H1 (cell line): Measurements from ENCODE around the gene KIF5C. TPM values are rescaled to one million over a fixed set of nuclear protein-coding genes. Genes with fewer than 3 reads are reported as not detected.
A peak's percentile ranks its signal among the peaks of the same experiment; 100 is the strongest.

Experiments
- NANOG ChIP-seq: IDR thresholded peaks from 2 replicates; pipeline ENCODE4 v1.6.1; 2011; ENCODE audit warnings: low read length, low read depth, mild to moderate bottlenecking, inconsistent platforms; ENCODE audit not compliant: insufficient read depth, poor library complexity, severe bottlenecking
- POLR2A ChIP-seq, 2 experiments: IDR thresholded peaks; 1 replicate in 1 of 2; 2 replicates in 1 of 2; pipeline ENCODE4 v1.6.1; 2011; ENCODE audit warnings: low read depth in 2 of 2, low read length in 2 of 2, mild to moderate bottlenecking in 2 of 2; ENCODE audit errors: control extremely low read depth in 1 of 2
- SAP30 ChIP-seq: fragments of 300-600 bp; sonication (generic); IDR thresholded peaks from 2 replicates; pipeline ENCODE4 v1.7.1; 2012; ENCODE audit warnings: low read length, moderate library complexity, mild to moderate bottlenecking, inconsistent platforms; ENCODE audit not compliant: insufficient read depth, insufficient replicate concordance
- SP4 ChIP-seq: IDR thresholded peaks from 2 replicates; pipeline ENCODE4 v1.6.1; 2012; ENCODE audit warnings: low read length, inconsistent platforms
- YY1 ChIP-seq: IDR thresholded peaks from 2 replicates; pipeline ENCODE4 v1.6.1; 2011; ENCODE audit warnings: low read depth, mild to moderate bottlenecking, low read length
- polyA plus RNA-seq, 7 experiments: library from polyadenylated mRNA; depleted of rRNA in 3 of 7; stranded (reverse) in 5 of 7; unstranded in 2 of 7; fragments of >200 nt in 5 of 7; fragments of 200-250 nt in 2 of 7; gene quantifications; 1 replicate in 5 of 7; 2 replicates in 1 of 7; 4 replicates in 1 of 7; pipeline versions ENCODE4 v1.2.1 to v1.2.3, GENCODE V29; 2011 to 2013; ENCODE audit warnings: missing spikeins in 2 of 7, mixed read lengths in 2 of 7
- total RNA-seq: library from RNA; stranded (reverse); fragmentation: NEBNext Ultra II Directional; extraction: Animal tissue kit (Norgen Biotek cat#: 25700); gene quantifications from 2 replicates; pipeline ENCODE4 v1.2.1, GENCODE V29; 2021

Gene KIF5C
- total and polyA plus RNA-seq, 2 of the 8 experiments (the other 6 are each of a cell fraction or from before 2014, with no cell fraction given), result 16.3 to 66.4 TPM

DNA sequence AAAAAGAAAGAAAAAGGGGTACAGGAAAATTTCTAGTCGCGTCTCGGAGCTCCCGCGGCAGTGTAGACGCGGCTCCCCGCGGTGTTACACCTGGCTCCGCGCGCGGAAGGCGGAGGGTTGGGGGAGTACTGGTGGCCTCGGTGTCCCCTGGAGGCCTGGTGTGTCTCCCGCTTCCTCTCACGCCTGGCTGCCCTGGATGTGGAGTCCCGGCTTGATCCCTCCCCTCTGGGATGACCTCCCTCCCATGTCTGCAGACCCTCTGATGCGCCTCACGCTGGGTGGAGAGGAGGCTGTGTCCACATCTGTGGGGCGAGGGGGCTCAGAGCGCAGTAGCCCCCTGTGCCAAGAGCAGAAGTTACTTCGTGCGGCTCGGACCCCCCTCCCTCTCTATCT, 1.2 kb downstream of the KIF5C start (continued):
- TF ChIP-seq NANOG (no peak), YY1 (no peak), SP4 (no peak), SAP30 (peak; percentile 7), POLR2A (IDR thresholded peaks at IDR 0.05; ENCODE audit: control extremely low read depth in 1 of 2, low read depth in 2 of 2, low read length in 2 of 2) (peak in 1 of 2 experiments; percentile 53; a peak in 1 of 3 replicates)
